MM.1S (cell line): ENCODE measurements around the gene POLN.

Experiments used
- DNase-seq: peaks from one replicate; pipeline ENCODE4 v3.0.0-alpha.2; 2015
- H2AFZ ChIP-seq: fragments of 300-600 bp; sonication (generic); 2 replicates; pipeline ENCODE4 v1.6.0; 2016; ENCODE audit warnings: antibody characterized with exemption, low read length
- H3F3A ChIP-seq: fragments of 300-600 bp; sonication (generic); 2 replicates; pipeline ENCODE4 v1.6.1; 2016; ENCODE audit warnings: mild to moderate bottlenecking, antibody characterized with exemption, low read length, moderate library complexity, mixed read lengths; ENCODE audit not compliant: insufficient read depth
- H3K27ac ChIP-seq: fragments of 300-600 bp; sonication (generic); 2 replicates; pipeline ENCODE4 v1.5.1; 2016; ENCODE audit warnings: mild to moderate bottlenecking, low read length
- H3K27me3 ChIP-seq: fragments of 300-600 bp; sonication (generic); replicated peaks from 2 replicates; pipeline ENCODE4 v1.6.0; 2016; ENCODE audit warnings: low read length; ENCODE audit not compliant: insufficient read depth
- H3K36me3 ChIP-seq: fragments of 300-600 bp; sonication (generic); replicated peaks from 2 replicates; pipeline ENCODE4 v1.6.1; 2016; ENCODE audit warnings: mild to moderate bottlenecking, low read length, mixed read lengths; ENCODE audit not compliant: insufficient read depth
- H3K4me1 ChIP-seq: fragments of 300-600 bp; sonication (generic); 2 replicates; pipeline ENCODE4 v1.6.1; 2016; ENCODE audit warnings: low read length, mixed read lengths
- H3K4me2 ChIP-seq: fragments of 300-600 bp; sonication (generic); 2 replicates; pipeline ENCODE4 v1.6.0; 2016; ENCODE audit warnings: low read depth, low read length
- H3K4me3 ChIP-seq: fragments of 300-600 bp; sonication (generic); 2 replicates; pipeline ENCODE4 v1.5.1; 2016; ENCODE audit warnings: low read length, mixed read lengths
- H3K79me2 ChIP-seq: fragments of 300-600 bp; sonication (generic); 2 replicates; pipeline ENCODE4 v1.6.1; 2016; ENCODE audit warnings: mixed run types, low read length, mixed read lengths
- H3K9ac ChIP-seq: fragments of 300-600 bp; sonication (generic); 2 replicates; pipeline ENCODE4 v1.6.1; 2016; ENCODE audit warnings: low read length, mixed read lengths
- H3K9me2 ChIP-seq: fragments of 300-600 bp; sonication (generic); replicated peaks from 2 replicates; pipeline ENCODE4 v1.6.1; 2016; ENCODE audit warnings: mild to moderate bottlenecking, low read length, mixed read lengths; ENCODE audit not compliant: insufficient read depth
- H3K9me3 ChIP-seq: fragments of 300-600 bp; sonication (generic); replicated peaks from 2 replicates; pipeline ENCODE4 v1.6.1; 2016; ENCODE audit warnings: mild to moderate bottlenecking, low read length, mixed read lengths; ENCODE audit not compliant: insufficient read depth
- H4K20me1 ChIP-seq: fragments of 300-600 bp; sonication (generic); 2 replicates; pipeline ENCODE4 v1.6.1; 2016; ENCODE audit warnings: mild to moderate bottlenecking, low read length, moderate library complexity, mixed read lengths; ENCODE audit not compliant: insufficient read depth
- EZH2 ChIP-seq: fragments of 300-600 bp; sonication (generic); optimal IDR thresholded peaks from 2 replicates; pipeline ENCODE3; 2017; ENCODE audit warnings: low read depth, mild to moderate bottlenecking, antibody characterized with exemption, low read length, mixed read lengths
- EZH2phosphoT487 ChIP-seq: fragments of 300-600 bp; sonication (generic); IDR thresholded peaks from 2 replicates; pipeline ENCODE4 v1.6.1; 2018; ENCODE audit warnings: antibody characterized with exemption, low read length
- TF ChIP-seq, protein P1 (sequence below): fragments of 300-600 bp; sonication (generic); IDR thresholded peaks from 2 replicates; pipeline ENCODE4 v1.5.1; 2016; ENCODE audit warnings: antibody characterized with exemption, low read length, mixed read lengths

POLN gene

DNA sequence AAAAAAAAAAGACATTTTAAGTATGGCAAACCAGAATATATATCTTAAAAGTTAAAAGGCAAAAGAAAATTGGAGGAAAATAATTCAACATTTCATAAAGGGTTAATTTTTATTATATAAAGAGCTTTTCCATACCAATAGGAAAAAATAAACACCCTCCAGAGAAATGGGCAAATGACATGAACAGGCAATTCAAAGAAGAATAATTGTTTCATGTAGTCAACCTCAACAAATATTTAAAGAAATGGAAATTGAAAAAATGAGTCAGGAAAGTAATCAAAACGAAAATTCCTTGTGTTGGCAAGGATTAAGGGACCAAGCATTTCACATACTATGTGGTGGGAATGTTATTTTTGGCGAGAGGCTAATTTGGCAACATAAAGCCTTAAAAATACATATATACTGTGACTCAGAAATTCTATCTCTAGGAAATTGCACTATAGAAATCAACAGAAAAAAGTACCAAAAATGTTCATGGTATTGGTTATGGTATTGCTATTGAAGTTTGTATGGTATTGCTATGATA is 87.6 kb downstream of the POLN start:
- no peak overlapping the region for H2AFZ ChIP-seq
- H3K9ac ChIP-seq: no peak overlapping the region
- TF ChIP-seq, protein P1, sequence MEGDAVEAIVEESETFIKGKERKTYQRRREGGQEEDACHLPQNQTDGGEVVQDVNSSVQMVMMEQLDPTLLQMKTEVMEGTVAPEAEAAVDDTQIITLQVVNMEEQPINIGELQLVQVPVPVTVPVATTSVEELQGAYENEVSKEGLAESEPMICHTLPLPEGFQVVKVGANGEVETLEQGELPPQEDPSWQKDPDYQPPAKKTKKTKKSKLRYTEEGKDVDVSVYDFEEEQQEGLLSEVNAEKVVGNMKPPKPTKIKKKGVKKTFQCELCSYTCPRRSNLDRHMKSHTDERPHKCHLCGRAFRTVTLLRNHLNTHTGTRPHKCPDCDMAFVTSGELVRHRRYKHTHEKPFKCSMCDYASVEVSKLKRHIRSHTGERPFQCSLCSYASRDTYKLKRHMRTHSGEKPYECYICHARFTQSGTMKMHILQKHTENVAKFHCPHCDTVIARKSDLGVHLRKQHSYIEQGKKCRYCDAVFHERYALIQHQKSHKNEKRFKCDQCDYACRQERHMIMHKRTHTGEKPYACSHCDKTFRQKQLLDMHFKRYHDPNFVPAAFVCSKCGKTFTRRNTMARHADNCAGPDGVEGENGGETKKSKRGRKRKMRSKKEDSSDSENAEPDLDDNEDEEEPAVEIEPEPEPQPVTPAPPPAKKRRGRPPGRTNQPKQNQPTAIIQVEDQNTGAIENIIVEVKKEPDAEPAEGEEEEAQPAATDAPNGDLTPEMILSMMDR: no peak
- TF ChIP-seq EZH2 (no peak), EZH2phosphoT487 (no peak)

DNA sequence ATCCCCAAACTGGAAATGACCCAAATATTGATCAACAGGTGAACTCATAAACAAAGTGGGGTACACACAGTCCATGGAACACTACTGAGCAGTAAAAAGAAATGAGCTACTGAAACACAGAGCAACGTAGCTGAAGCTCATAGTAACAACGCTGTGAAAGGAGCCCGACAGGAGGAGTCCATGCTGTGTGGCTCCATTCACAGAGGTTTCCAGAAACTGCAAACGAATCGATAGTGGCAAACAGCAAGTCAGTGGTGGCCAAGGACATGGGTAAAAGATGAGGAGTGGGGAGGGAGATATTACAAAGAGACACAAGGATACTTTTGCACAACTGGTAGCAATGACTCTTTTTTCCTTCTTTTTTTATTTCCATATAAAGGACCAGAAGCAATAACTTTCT is 90.4 kb downstream of the POLN start:
- H3K9me3 ChIP-seq: no peaks in the 10 kb centered on the region
- H3K4me2 ChIP-seq: no peak overlapping the region
- H3F3A ChIP-seq: no peaks in the 10 kb centered on the region
- no peaks in the 10 kb centered on the region for H3K27me3 ChIP-seq
- H3K4me3 ChIP-seq: no peak overlapping the region
- DNase-seq: no peak
- no peaks in the 10 kb centered on the region for H4K20me1 ChIP-seq
- TF ChIP-seq EZH2phosphoT487 (no peak), EZH2 (no peak)
- TF ChIP-seq, protein P1: no peak
- no peaks in the 10 kb centered on the region for H3K9me2 ChIP-seq
- no peak overlapping the region for H3K9ac ChIP-seq
- H3K27ac ChIP-seq: no peak overlapping the region
- H3K36me3 ChIP-seq: no peaks in the 10 kb centered on the region
- H2AFZ ChIP-seq: no peak overlapping the region
- no peaks in the 10 kb centered on the region for H3K4me1 ChIP-seq
- H3K79me2 ChIP-seq: no peaks in the 10 kb centered on the region

More for the DNA sequence above, 87.6 kb downstream of the POLN start:
- H3F3A ChIP-seq: no peaks in the 10 kb centered on the region
- H3K36me3 ChIP-seq: no peaks in the 10 kb centered on the region
- no peaks in the 10 kb centered on the region for H3K9me3 ChIP-seq
- no peak for DNase-seq
- no peaks in the 10 kb centered on the region for H3K4me1 ChIP-seq
- H3K4me3 ChIP-seq: no peak overlapping the region
- H3K27me3 ChIP-seq: no peaks in the 10 kb centered on the region
- no peaks in the 10 kb centered on the region for H3K9me2 ChIP-seq
- no peaks in the 10 kb centered on the region for H3K79me2 ChIP-seq
- H4K20me1 ChIP-seq: no peaks in the 10 kb centered on the region
- H3K27ac ChIP-seq: no peak overlapping the region
- H3K4me2 ChIP-seq: no peak overlapping the region

DNA sequence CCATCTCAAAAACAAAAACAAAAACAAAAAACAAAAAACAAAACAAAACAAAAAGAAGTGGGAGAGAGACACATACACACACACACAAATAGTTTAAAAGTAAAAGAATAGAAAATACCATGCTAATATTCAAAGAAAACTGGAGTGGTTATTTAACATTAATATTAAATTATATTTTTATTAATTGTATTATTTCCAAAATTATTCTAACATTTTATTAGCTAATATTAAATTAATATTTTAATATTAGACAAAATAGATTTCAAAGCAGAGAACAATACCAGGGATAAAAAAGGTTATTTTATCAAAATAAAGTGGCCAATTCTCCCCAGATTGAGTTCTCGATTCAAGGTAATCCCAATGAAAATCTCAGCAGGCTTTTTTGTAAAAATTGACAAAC is 91.8 kb downstream of the POLN start:
- DNase-seq: no peak
- no peak overlapping the region for H3K4me3 ChIP-seq
- H3K9ac ChIP-seq: no peak overlapping the region
- no peaks in the 10 kb centered on the region for H3K27me3 ChIP-seq
- no peaks in the 10 kb centered on the region for H3K9me3 ChIP-seq
- H3F3A ChIP-seq: no peaks in the 10 kb centered on the region
- no peak overlapping the region for H3K4me2 ChIP-seq
- TF ChIP-seq EZH2phosphoT487: no peak
- TF ChIP-seq, protein P1: no peak
- no peak for TF ChIP-seq EZH2
- no peaks in the 10 kb centered on the region for H4K20me1 ChIP-seq
- no peak overlapping the region for H2AFZ ChIP-seq
- no peaks in the 10 kb centered on the region for H3K4me1 ChIP-seq
- no peak overlapping the region for H3K27ac ChIP-seq
- no peaks in the 10 kb centered on the region for H3K36me3 ChIP-seq
- no peaks in the 10 kb centered on the region for H3K9me2 ChIP-seq
- H3K79me2 ChIP-seq: no peaks in the 10 kb centered on the region
